GM21786 (cell line): ENCODE data around the gene CAMK1D.
"Not testable (repeated sequence)": the region's sequence is repeated elsewhere in the genome, so short reads cannot be mapped to it uniquely, and the experiment has no call there.

ENCODE experiments used
- ATAC-seq: cut with Tn5 transposase; IDR thresholded peaks from one replicate; pipeline ENCODE4 v1.9.1; 2021; ENCODE audit not compliant: unreplicated experiment

The CAMK1D gene

DNA sequence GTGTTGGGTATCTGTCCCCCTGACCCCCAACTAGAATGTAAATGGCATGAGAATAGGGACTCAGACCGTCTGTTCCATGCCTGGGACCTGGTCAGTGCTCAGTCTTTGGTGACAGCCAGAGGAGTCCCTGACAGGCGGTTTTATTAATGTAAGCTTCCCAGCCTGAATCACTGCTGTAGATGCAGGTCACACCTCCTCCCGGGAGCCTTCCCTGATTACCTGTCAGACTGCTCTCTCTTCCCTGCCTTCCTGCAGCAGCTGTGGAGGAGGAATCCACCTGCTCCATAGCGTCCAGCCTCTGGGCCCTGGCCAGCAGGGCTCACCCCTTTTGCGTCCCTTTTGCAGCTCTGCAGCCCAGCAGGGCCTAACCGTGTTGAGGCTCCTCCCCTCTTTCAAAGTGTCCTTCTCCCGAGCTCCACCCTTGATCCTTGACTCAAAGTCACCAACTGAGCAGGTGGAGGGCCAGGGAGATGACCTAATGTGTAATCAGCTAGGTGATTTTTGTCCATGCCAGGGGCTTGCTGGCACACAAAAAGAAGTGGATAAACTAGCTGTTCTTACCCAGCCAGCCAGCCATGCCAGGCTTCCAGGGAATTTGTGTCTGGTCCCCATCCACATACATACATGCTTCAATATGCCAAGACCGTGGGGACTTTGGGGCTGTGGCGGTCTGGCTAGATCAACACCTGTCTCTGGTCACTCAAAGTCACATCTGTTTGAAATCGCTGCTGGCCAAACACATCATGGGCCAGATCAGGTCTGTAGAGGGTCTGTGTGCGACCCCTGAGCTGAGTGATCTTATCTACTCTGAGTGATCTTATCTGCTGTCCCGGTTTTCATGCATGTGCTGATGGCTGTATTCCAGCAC is 457.1 kb downstream of the CAMK1D start:
- no peak for ATAC-seq

- ATAC-seq = no peak
These were observed 457.9 kb downstream of the CAMK1D start for GRCh38 chr10:12807096-12807755.

- ATAC-seq = no peak
These were observed 458.8 kb downstream of the CAMK1D start for GRCh38 chr10:12808014-12808613.

DNA sequence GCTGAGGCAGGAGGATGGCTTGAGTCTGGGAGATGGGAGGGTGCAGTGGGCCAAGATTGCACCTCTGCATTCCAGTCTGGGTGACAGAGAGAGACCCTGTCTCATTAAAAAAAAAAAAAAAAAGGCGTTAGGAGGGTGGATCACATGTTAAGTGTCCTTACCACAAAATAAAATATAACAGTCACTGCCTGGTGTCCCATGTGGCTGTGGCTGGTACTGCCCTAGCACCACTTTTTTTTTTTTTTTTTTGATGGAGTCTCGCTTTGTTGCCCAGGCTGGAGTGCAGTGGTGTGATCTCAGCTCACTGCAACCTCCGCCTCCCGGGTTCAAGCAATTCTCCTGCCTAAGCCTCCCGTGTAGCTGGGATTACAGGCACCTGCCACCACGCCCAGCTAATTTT is 460.7 kb downstream of the CAMK1D start:
- ATAC-seq = not testable (repeated sequence)

DNA sequence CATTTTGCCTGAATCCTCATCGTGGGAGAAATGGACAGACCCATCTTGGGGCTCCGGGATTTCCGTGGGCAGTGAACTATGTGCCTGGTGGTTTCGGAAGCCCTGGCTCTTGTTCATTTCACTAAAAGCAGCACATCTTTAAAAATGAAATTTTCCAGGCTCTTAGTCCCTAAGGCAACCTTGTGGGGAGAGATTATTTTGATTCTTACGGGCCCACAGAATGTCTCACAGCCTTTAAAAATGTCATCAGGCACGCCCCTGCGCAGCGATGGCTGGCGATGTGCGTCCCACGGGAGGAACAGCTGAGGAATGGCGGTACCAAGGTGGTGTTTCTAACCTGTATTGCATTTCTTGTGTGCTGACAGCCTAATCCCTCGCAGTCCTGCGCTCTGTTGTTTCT is 462.5 kb downstream of the CAMK1D start:
- no peak for ATAC-seq

GRCh38 chr10:12812571-12812970 is 463.2 kb downstream of the CAMK1D start:
- no peak for ATAC-seq

GRCh38 chr10:12814166-12814565 is 464.8 kb downstream of the CAMK1D start:
- no peak for ATAC-seq

GRCh38 chr10:12819071-12819470 is 469.7 kb downstream of the CAMK1D start:
- ATAC-seq = no peak

GRCh38 chr10:12819656-12820055 is 470.3 kb downstream of the CAMK1D start:
- ATAC-seq = no peak

- no peak for ATAC-seq
These were observed 473.0 kb downstream of the CAMK1D start for GRCh38 chr10:12822126-12822892.

- ATAC-seq = no peak
These were observed 473.5 kb downstream of the CAMK1D start for GRCh38 chr10:12822893-12823170.

DNA sequence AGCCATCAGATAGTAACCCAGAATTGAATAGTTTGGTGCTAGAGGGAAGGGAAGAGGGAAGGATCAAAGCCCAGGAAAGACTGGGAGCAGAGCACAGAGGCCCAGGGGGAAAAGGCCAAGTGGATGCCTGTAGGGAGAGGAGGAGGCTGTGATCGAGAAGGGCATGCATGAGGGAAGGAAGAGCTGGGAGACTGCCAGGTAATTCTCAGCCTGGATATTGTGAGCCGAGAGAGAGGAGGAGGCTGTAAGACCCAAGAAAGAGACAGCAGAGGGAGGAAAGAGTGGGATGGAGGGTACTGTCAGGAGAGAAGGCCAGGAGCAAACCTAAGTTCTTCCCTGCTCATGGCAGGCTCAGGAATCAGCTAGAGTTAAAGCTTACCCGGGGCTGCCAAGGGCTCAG is 474.0 kb downstream of the CAMK1D start:
- no peak for ATAC-seq

GRCh38 chr10:12825260-12825849 is 476.0 kb downstream of the CAMK1D start:
- no peak for ATAC-seq

DNA sequence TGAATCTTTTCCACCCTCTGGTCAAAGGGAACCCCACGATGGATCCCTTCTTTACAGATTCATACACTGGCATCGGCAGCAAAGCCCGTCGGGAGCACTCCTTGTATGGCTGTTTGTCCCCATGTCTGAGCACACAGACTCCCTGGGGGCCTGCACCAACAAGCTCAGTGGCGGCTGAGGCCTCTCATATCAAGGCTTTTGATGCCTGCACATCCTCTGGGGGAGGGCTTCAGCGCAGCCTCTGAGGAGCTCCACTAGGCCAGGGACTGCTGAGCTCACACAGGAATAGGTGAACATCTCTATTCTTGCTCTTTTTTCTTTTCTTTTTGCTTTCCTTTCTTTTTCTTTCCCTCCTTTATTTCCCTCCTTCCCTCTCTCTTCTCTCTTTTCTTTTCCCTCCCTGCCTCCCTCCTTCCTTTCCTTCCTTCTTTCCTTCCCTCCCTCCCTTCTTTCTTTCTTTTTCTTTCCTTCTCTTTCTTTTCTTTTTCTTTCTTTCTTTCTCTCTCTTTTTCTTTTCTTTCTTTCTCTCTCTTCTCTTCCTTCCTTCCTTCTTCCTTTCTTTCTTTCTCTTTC is 477.5 kb downstream of the CAMK1D start:
- no peak for ATAC-seq

DNA sequence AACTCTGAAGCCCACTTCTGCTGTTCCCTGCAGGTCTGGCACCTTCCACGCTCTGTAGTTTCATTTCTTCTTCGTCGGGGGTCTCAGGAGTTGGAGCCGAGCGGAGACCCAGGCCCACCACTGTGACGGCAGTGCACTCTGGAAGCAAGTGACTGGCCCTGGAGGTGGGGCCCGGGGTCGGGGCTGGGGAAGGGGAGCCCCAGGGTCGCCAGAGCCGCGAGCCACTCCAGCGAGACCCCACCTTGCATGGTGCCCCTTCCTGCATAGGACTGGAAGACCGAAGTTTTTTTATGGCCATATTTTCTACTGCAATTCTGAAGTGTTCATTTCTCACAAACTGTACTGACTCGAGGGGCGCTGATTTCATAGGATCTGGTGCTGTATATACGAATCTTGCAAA is 479.4 kb downstream of the CAMK1D start:
- no peak for ATAC-seq

DNA sequence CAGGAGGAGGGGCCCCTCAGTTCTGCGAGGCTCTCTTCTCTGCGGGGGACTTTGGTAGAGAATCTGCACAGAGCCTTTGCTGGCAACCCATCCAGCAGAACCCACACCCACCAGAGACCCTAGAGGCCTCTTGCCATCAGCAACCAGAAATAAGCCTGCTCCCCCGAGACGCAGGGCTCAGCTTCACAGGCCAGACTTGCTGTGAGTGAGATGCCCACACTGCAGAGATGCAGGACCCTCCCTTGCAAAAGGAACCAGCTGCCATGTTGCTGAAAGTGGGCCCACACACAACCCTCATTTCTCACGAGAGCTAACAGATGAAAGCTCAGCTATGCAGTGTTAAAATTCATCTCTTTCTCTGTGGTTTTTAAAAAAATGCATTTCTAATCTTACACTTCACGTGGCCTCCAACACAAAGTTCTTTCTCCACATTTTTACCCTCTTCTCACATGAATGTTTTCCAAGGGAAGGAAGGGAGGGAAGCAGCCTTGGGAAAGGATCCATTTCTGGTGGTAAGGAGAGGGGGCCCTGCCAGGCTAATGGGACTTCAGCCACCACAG is 480.6 kb downstream of the CAMK1D start:
- ATAC-seq = no peak

- ATAC-seq = no peak
These were observed 482.7 kb downstream of the CAMK1D start for GRCh38 chr10:12832096-12832495.

DNA sequence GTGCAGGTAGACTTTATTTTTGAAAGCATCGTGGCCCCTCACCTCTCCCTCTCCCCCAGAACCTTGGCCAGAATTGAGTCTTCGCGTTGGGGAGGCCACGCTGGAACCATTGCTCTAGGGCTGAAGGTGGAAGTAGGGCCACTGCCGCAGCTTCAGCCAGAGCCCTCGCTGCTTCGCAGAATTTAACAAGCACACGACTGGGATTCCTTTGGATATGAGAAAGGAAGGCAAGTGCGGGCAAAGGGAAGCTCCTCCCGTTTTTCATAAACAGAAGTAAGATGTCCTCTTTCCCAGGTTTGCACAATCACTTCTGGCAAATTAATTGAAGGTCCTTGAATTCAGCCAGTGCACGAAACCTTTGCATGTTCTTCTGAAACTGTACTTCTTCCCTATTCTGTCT is 484.1 kb downstream of the CAMK1D start:
- ATAC-seq = no peak

- no peak for ATAC-seq
These were observed 484.8 kb downstream of the CAMK1D start for GRCh38 chr10:12834116-12834665.

GRCh38 chr10:12834721-12835120 is 485.4 kb downstream of the CAMK1D start:
- no peak for ATAC-seq
